Right renal pelvis (tissue), 4 donors: ENCODE measurements around the gene CSNK1A1. TPM values are rescaled to one million over a fixed set of nuclear protein-coding genes. Genes with fewer than 3 reads are reported as not detected.
"Not testable (repeated sequence)": the region's sequence is repeated elsewhere in the genome, so short reads cannot be mapped to it uniquely, and the experiment has no call there.

Experiments
- DNase-seq, 4 donors: peaks; one replicate each; pipeline ENCODE4 v3.0.0-alpha.2; 2013; ENCODE audit warnings: low read depth in 4 of 4, low spot score in 3 of 4, missing footprints in 1 of 4
- polyA plus RNA-seq, 4 donors: library from polyadenylated mRNA; unstranded; fragments of 120-200 nt; gene quantifications; one replicate each; pipeline ENCODE4 v1.2.1, GENCODE V29; 2013; ENCODE audit not compliant: insufficient read length in 4 of 4

CSNK1A1 gene
- polyA plus RNA-seq, 4 donors, result 164 to 197 (median 193) TPM

DNA sequence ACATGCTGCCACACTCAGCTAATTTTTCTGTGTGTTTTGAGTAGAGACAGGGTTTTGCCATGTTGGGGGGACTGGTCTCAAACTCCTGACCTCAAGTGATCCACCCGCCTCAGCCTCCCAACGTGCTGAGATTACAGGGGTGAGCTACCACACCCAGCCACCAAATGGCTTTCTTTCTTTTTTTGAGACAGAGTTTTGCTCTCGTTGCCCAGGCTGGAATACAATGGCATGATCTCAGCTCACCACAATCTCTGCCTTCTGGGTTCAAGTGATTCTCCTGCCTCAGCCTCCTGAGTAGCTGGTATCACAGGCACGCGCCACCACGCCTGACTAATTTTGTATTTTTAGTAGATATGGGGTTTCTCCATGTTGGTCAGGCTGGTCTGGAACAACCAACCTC is 15.5 kb downstream of the CSNK1A1 start:
- DNase-seq, result not testable (repeated sequence)

DNA sequence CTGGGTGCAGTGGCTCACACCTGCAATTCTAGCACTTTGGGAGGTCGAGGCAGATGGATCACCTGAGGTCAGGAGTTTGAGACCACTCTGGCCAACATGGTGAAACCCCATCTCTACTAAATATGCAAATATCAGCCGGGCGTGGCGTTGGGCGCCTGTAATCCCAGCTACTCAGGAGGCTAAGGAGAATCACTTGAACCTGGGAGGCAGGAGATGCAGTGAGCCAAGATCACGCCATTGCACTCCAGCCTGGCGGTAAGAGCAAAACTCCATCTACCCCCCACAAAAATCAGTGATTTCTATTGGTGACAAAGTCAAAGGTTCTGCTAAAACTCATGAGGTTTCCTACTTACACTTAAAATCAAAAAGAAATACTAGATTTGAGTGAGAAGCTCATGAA is 18.8 kb downstream of the CSNK1A1 start:
- no peak for DNase-seq

DNA sequence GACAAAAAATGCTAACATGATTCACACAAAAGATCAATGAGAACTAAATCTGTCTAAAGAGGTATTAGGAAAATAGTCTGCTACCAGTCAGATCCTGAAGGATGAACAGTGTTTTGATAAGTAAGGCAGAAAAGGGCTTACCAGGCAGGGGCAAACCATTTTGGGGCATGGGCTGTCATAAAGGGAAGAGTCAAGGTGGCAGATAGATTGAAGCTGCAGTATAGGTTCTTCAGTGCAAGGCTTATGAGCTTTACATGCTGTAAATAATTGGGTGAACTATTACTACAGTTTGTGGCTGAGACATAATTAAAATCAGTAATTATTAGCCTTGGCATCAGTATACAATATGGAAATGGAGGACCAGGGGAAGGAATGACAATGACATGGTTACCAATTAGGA is 21.8 kb downstream of the CSNK1A1 start:
- no peak for DNase-seq

DNA sequence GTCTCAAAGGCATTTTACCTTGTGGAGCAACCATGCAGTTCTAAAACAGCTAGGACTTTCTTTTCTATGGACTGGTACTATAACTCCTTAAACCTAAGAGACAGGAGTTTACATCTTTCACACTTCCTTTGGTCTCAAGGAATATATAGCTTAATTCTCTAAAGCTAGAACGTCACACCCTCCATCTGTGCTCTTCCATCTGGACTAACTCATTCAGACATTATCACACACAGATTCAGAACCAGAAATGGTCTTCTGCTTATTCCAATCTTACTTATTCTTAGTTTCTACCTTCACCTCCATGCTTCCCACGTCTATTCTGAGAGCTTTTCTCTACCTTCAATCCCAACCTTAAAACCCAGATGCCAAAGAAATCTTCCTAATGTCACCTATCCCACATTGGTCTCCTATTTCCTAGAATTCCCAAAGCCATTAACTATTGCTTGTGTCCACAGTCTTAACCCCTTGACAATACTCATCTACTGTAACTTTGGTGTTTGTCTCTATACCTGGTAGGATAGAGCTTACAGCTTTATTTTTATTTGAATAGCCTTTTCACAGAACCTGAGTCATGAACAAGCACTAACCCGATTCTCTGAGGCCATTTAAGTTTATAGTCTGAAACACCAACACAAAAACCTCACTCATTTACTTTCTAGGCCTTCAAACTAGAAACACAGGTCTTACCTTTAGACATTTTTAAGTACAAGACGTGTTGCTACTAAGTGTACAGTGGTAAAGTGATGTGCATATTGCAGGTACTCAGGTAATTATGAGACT is 22.8 kb downstream of the CSNK1A1 start:
- DNase-seq, result no peak

DNA sequence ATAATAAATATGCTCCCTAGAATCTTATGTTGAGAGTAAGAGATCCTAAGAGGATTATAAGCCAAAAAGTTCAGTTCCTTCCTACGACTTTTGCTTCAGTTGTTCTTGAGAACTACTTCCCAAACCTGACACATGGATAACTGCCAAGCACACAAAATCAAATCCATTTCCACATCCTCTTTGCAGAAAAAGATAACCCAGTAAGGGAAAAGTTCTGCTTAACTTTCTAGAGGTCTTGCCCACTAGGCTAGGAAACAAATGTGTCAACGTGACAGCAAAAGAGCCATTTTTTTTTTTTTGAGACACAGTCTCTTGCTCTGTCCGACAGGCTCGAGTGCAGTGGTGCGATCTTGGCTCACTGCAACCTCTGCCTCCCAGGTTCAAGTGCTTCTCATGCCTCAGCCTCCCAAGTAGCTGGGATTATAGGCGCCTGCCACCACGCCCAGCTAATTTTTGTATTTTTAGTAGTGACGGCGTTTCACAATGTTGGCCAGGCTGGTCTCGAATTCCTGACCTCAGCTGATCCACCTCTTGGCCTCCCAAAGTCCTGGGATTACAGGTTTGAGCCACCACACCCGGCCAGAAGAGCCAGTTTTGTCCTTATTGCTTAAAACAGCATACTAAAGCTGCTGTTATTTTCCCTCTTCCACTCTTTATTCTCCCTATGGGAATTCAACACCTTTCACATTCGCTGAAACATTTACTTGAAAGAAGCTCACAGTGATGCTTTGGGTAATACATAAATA is 24.2 kb downstream of the CSNK1A1 start:
- DNase-seq, result no peak

DNA sequence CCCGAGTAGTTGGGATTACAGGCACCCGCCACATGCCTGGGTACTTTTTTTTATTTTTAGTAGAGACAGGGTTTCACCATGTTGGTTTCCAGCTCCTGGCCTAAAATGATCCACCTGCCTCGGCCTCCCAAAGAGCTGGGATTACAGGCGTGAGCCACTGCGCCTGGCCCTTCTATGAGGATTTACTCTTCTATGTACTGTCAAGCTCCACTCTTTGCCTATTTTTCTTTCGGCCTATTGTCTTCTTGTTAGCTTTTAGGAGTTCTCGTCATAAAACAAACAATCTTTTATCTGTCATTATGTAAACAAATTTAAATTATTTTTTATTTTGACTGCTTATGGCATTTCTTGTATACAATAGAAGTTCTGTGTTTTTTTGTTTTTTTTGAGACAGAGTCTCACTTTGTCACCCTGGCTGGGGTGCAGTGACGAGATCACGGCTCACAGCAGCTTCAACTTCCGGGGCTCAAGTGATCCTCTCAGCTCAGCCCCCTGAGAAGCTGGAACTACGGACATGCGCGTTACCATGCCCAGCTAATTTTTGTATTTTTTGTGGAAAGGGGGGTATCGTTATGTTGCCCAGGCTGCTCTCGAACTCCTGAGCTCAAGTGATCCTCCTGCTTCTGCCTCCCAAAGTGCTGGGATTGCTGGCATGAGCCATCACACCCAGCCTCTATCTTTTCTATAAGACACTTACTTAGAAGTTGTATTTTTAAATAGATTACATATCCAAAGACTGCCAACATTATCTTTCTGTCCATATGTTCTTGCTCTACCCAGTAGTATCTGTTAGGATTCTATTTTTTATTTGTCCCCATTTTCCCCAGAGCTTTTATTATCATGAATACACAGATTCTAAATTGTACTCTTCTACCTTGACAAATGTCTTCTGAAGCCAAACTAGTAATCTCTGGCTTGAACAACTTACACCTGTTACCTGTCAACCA is 29.2 kb downstream of the CSNK1A1 start:
- DNase-seq, result no peak

GRCh38 chr5:149519601-149520000 is 31.6 kb downstream of the CSNK1A1 start:
- no peak for DNase-seq

GRCh38 chr5:149518620-149519019 is 32.6 kb downstream of the CSNK1A1 start:
- no peak for DNase-seq

- no peak for DNase-seq
Measured at GRCh38 chr5:149517461-149518122, 33.6 kb downstream of the CSNK1A1 start.

- DNase-seq, result no peak
Measured at GRCh38 chr5:149514512-149514911, 36.7 kb downstream of the CSNK1A1 start.

DNA sequence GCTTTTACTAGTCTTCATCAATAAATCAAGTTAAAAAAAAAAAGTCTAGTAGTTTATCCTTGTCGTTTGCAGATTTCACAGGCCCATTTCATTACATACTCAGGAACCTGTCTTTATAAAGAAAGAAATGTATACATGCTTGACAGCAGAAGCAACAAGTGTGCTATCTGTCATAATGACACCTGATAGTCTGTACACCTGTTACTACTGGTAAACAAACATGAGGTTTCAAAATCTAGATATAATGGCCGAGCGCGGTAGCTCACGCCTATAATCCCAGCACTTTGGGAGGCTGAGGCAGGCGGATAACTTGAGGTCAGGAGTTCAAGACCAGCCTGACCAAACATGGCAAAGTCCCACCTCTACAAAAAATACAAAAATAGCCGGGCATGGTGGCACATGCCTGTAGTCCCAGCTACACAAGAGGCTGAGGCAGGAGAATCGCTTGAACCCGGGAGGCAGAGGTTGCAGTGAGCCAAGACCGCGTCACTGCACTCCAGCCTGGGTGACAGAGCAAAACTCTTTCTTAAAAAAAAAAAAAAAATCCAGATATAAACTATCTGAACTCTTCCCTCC is 37.8 kb downstream of the CSNK1A1 start:
- DNase-seq, result not testable (repeated sequence)

DNA sequence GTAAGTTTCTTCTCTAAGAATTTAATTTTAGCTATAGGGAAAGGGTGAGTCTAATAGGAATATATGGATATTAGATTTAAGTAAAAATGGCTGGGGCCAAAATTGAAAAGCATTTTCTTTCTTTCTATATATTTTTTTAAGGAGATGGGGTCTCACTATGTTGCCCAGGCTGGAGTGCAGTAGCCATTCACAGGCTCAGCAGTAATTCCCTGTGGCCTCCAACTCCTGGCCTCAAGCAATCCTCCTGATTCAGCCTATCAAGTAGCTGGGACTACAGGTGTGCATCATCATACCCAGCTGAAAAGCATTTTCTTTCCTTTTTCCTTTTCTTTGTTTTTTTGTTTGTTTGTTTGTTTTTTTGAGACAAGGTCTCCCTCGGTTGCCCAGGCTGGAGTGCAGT is 41.1 kb downstream of the CSNK1A1 start:
- DNase-seq, result no peak

DNA sequence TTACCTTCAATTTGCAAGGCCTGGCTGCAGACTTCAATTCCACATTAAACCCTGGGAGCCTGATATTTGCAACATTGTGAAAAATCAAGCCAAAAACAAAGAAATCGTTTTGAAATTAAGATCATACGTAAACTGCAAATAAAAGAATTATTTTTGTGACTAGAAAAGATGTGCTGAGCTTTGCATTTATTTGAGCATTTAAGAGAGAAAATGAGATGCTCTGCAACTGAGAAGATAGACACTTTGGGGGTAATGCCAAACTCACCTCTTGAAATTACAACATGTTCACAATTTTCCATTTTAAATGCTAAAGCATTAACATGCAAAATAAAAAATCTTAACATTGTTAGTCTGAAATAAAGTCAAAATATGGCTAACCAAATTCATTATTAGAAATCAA is 46.6 kb downstream of the CSNK1A1 start:
- no peak for DNase-seq

DNA sequence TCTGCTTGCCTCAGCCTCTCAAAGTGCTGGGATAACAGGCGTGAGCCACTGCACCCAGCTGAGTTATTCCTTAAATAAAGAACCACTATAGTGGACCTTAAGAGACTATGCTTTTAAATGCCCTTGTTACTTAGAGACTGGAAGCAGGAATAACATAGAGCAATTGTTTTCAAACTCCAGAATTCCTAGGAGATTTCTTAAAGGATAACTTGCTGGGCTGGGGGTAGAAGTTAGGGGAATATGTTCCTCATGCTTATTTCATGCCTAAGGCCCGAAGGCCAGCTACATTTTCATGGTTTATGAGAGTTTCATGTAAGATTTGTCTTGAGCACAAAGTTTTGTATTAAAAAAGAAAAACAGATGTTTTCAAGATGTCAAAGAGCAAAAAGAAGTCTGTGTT is 48.2 kb downstream of the CSNK1A1 start:
- no peak for DNase-seq

- no peak for DNase-seq
Measured at GRCh38 chr5:149500922-149501582, 50.2 kb downstream of the CSNK1A1 start.

GRCh38 chr5:149498724-149499336 is 52.4 kb downstream of the CSNK1A1 start:
- DNase-seq, result no peak

- DNase-seq, result no peak
Measured at GRCh38 chr5:149497357-149497756, 53.9 kb downstream of the CSNK1A1 start.

GRCh38 chr5:149496917-149497316 is 54.3 kb downstream of the CSNK1A1 start:
- DNase-seq, result no peak

DNA sequence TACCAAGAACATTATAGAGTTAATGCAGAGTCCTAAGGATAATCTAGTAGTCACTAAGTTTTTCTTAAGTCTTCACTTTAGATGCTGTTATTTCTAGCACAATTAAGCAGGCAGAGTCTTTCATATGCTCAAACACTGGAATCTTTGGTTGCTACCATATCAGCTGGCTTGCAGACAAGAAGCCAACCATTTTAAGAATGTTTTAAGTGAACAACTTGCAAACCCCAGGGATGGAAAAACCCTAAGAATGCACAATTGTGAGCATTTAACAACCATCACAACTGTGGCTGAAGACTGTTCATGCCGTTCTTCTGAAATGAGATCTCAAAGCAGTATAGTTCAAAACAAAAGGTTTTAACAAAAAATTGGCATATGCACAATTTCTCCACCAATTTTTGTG is 55.1 kb downstream of the CSNK1A1 start:
- no peak for DNase-seq
